ENCODE measurements around the gene TLR8. TPM values are rescaled to one million over a fixed set of nuclear protein-coding genes. Genes with fewer than 3 reads are reported as not detected.

The TLR8 gene
- polyA plus RNA-seq, 1 of the 3 experiments (the other 2 are of a cell fraction): not detected

GRCh38 chrX:12949205-12949926, 42.9 kb downstream of the TLR8 start:
- no peaks in the 10 kb centered on the region for H3K27me3 ChIP-seq (ENCODE audit: insufficient read depth)
- no peaks in the 10 kb centered on the region for H4K20me1 ChIP-seq (ENCODE audit: insufficient read depth)
- peak overlapping the region; percentile 49 for H3K4me2 ChIP-seq
- CTCF ChIA-PET: interaction anchor here (0.7 to 5.7 kb wide), 3 partner anchors 541 to 696 kb away, joined by 3 to 124 read pairs (median 5); no protein-coding TSS in a partner anchor
- peak overlapping the region; percentile 67 to 85 for H3K27ac ChIP-seq (ENCODE audit: low read depth in 2 of 2, low read length in 1 of 2)
- no peak for DNase-seq
- no peaks in the 10 kb centered on the region for H3K9me3 ChIP-seq
- peak overlapping the region; percentile 74 for H2AFZ ChIP-seq (ENCODE audit: low read depth)
- no peak overlapping the region for H3K4me3 ChIP-seq (ENCODE audit: low read depth in 2 of 2, low read length in 1 of 2)
- WGBS (ENCODE audit: low lambda C conversion rate): 25% methylated on average over 4 of the region's 5 CpGs
- H3K9me2 ChIP-seq: no peaks in the 10 kb centered on the region
- peaks cover 12 to 33% of the 10 kb centered on the region in 2 experiments; a peak in 3 of 4 replicates for H3K4me1 ChIP-seq (ENCODE audit: control insufficient read depth in 1 of 2, insufficient read depth in 2 of 2, low read depth in 1 of 2, low read length in 1 of 2)
- no peaks in the 10 kb centered on the region for H3K79me2 ChIP-seq (ENCODE audit: insufficient read depth)
- peak overlapping the region; percentile 36; the same call in 1 of the 2 replicates for H3K9ac ChIP-seq
- peaks cover 5% of the 10 kb centered on the region for H3F3A ChIP-seq (replicated peaks; ENCODE audit: insufficient read depth)
- POLR2A ChIA-PET: no interaction called here
- TF ChIP-seq NFIC (IDR thresholded peaks at IDR 0.05; ENCODE audit: borderline replicate concordance): peak; percentile 35; the same call in 1 of the 2 replicates
- TF ChIP-seq TAF1 (IDR thresholded peaks at IDR 0.05; ENCODE audit: borderline replicate concordance, low read depth, low read length): no peak
- TF ChIP-seq YY1 (IDR thresholded peaks at IDR 0.05; ENCODE audit: low read depth): peak; percentile 83
- no peak for TF ChIP-seq RXRA (IDR thresholded peaks at IDR 0.05; ENCODE audit: borderline replicate concordance, low read depth)
- no peak for TF ChIP-seq GABPA (IDR thresholded peaks at IDR 0.05; ENCODE audit: low read depth)
- peak; percentile 77 for TF ChIP-seq TCF12 (IDR thresholded peaks at IDR 0.05)
- TF ChIP-seq GATA2 (CRISPR knock-in tag; IDR thresholded peaks at IDR 0.05): 0 out of 2 replicates have a peak, but pooled peaks have one; percentile 13
- TF ChIP-seq SMC3 (IDR thresholded peaks at IDR 0.05; ENCODE audit: low read depth, low read length): no peak
- peak in 1 of 2 experiments; percentile 56; a peak in 1 of 4 replicates for TF ChIP-seq EP300 (IDR thresholded peaks at IDR 0.05; ENCODE audit: borderline replicate concordance in 1 of 2, low read depth in 1 of 2, low read length in 1 of 2)
- no peak for TF ChIP-seq RFX5 (IDR thresholded peaks at IDR 0.05; ENCODE audit: low read length)
- TF ChIP-seq, protein P1, sequence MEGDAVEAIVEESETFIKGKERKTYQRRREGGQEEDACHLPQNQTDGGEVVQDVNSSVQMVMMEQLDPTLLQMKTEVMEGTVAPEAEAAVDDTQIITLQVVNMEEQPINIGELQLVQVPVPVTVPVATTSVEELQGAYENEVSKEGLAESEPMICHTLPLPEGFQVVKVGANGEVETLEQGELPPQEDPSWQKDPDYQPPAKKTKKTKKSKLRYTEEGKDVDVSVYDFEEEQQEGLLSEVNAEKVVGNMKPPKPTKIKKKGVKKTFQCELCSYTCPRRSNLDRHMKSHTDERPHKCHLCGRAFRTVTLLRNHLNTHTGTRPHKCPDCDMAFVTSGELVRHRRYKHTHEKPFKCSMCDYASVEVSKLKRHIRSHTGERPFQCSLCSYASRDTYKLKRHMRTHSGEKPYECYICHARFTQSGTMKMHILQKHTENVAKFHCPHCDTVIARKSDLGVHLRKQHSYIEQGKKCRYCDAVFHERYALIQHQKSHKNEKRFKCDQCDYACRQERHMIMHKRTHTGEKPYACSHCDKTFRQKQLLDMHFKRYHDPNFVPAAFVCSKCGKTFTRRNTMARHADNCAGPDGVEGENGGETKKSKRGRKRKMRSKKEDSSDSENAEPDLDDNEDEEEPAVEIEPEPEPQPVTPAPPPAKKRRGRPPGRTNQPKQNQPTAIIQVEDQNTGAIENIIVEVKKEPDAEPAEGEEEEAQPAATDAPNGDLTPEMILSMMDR (IDR thresholded peaks at IDR 0.05): 0 out of 2 replicates have a peak, but pooled peaks have one; percentile 10
- TF ChIP-seq SIN3A (IDR thresholded peaks at IDR 0.05; ENCODE audit: borderline replicate concordance, low read depth, low read length): no peak
- TF ChIP-seq POLR2AphosphoS5 (IDR thresholded peaks at IDR 0.05; ENCODE audit: low read depth, low read length): peak; percentile 37; the same call in 1 of the 2 replicates
- TF ChIP-seq RAD21 (IDR thresholded peaks at IDR 0.05; ENCODE audit: low read length): 0 out of 2 replicates have a peak, but pooled peaks have one; percentile 10
- TF ChIP-seq PBX3 (IDR thresholded peaks at IDR 0.05): peak; percentile 14; the same call in 1 of the 2 replicates
- TF ChIP-seq TEAD4 (IDR thresholded peaks at IDR 0.05; ENCODE audit: borderline replicate concordance, insufficient read depth): 0 out of 2 replicates have a peak, but pooled peaks have one; percentile 32
- H3K36me3 ChIP-seq (replicated peaks in 1 of 2; ENCODE audit: control insufficient read depth in 1 of 2, insufficient read depth in 2 of 2, low read length in 1 of 2): no peaks in the 10 kb centered on the region

Measured in SK-N-SH (cell line).